Activated CD4-positive, alpha-beta T cell treated with anti-CD3 and anti-CD28 coated beads, Interleukin-2, amount 10 ng/mL, durations not matched to agents 24 days and 14 days (primary cell): ENCODE data around the gene GCK. TPM values are rescaled to one million over a fixed set of nuclear protein-coding genes. Genes with fewer than 3 reads are reported as not detected.
"Not testable (repeated sequence)": the region's sequence is repeated elsewhere in the genome, so short reads cannot be mapped to it uniquely, and the experiment has no call there.

ENCODE experiments used
- DNase-seq: peaks from one replicate; pipeline ENCODE4 v3.0.0; 2022
- H3K27ac Mint-ChIP-seq: one replicate; pipeline ENCODE4 v1.8.0; 2022; ENCODE audit warnings: mild to moderate bottlenecking, mixed read lengths
- H3K27me3 Mint-ChIP-seq: one replicate; pipeline ENCODE4 v1.8.0; 2022; ENCODE audit warnings: mixed read lengths
- H3K36me3 Mint-ChIP-seq: one replicate; pipeline ENCODE4 v1.8.0; 2022; ENCODE audit warnings: low read depth, mild to moderate bottlenecking, mixed read lengths
- H3K4me1 Mint-ChIP-seq: one replicate; pipeline ENCODE4 v1.8.0; 2021; ENCODE audit warnings: mixed read lengths
- H3K4me3 Mint-ChIP-seq: one replicate; pipeline ENCODE4 v1.8.0; 2022; ENCODE audit warnings: mild to moderate bottlenecking, moderate library complexity, mixed read lengths
- H3K9me3 Mint-ChIP-seq: one replicate; pipeline ENCODE4 v1.8.0; 2021; ENCODE audit warnings: mixed read lengths
- intact Hi-C: fragments of 100-400 bp; cut with micrococcal nuclease; formaldehyde crosslinking; loops from one replicate; pipeline ENCODE4 v1.15.1; 2023
- total RNA-seq: library from RNA; stranded (reverse); gene quantifications from 2 replicates; pipeline ENCODE4 v1.2.3, GENCODE V29; 2022

GCK gene
- total RNA-seq, 1 donor from 2014 or later: 1.7 TPM

GRCh38 chr7:44131173-44132029 is 57.8 kb downstream of the GCK start:
- intact Hi-C loops: no loop called here
- peaks cover 5% of the 10 kb centered on the region for H3K9me3 Mint-ChIP-seq

GRCh38 chr7:44128721-44129582 is 60.3 kb downstream of the GCK start:
- Mint-ChIP-seq H3K27me3 (peaks cover 17% of the 10 kb centered on the region), H3K27ac (no peak overlapping the region), H3K4me3 (no peak overlapping the region), H3K9me3 (peaks cover 5% of the 10 kb centered on the region), H3K4me1 (peaks cover 3% of the 10 kb centered on the region), H3K36me3 (no peaks in the 10 kb centered on the region)
- intact Hi-C loops: no loop called here
- no peak for DNase-seq

More at GRCh38 chr7:44131173-44132029, 57.8 kb downstream of the GCK start:
- no peak for DNase-seq
- H3K27ac Mint-ChIP-seq: no peak overlapping the region
- no peaks in the 10 kb centered on the region for H3K36me3 Mint-ChIP-seq
- peaks cover 12% of the 10 kb centered on the region for H3K27me3 Mint-ChIP-seq
- no peaks in the 10 kb centered on the region for H3K4me1 Mint-ChIP-seq
- no peak overlapping the region for H3K4me3 Mint-ChIP-seq

GRCh38 chr7:44127161-44127560 is 62.1 kb downstream of the GCK start:
- Mint-ChIP-seq H3K27ac (no peak overlapping the region), H3K4me1 (peaks cover 8% of the 10 kb centered on the region), H3K36me3 (peaks cover 6% of the 10 kb centered on the region), H3K4me3 (no peak overlapping the region), H3K27me3 (peaks cover 17% of the 10 kb centered on the region), H3K9me3 (peaks cover 5% of the 10 kb centered on the region)
- DNase-seq: no peak
- intact Hi-C loops: no loop called here

DNA sequence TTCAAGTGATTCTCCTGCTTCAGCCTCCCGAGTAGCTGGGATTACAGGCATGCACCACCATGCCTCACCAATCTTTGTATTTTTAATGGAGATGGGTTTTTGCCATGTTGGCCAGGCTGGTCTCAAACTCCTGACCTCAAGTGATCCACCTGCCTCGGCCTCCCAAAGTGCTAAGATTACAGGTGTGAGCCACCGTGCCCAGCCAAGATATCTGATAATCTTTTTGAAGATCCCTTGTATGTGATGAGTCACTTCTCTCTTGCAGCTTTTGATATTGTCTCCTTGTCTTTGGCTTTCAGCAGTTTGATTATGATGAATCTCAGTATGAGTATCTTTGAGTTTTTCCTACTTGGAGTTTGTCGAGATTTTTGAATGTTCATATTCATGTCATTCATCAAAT is 62.7 kb downstream of the GCK start:
- Mint-ChIP-seq H3K36me3 (peaks cover 10% of the 10 kb centered on the region), H3K4me1 (peaks cover 12% of the 10 kb centered on the region), H3K27me3 (peaks cover 17% of the 10 kb centered on the region)
- DNase-seq, H3K9me3 Mint-ChIP-seq, H3K27ac Mint-ChIP-seq, H3K4me3 Mint-ChIP-seq, intact Hi-C loops: not testable (repeated sequence)

DNA sequence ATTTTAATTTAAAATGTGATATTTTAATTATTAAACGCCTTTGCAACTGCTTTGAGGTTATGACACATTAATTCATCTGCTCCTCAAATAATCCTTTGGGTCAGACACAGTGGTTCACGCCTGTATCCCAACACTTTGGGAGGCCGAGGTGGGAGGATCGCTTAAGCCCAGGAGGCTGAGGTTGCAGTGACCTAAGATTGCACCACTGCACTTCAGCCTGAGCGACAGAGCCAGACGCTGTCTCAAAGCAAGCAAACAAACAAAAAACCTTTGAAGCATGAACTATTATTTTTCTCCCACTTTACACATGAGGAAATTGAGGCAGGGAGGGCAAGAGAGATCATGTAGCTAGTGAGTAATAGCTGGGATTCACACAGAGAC is 64.4 kb downstream of the GCK start:
- peaks cover 5% of the 10 kb centered on the region for H3K9me3 Mint-ChIP-seq
- no peak for DNase-seq
- peak overlapping the region; percentile 27 for H3K4me3 Mint-ChIP-seq
- H3K27me3 Mint-ChIP-seq: peaks cover 17% of the 10 kb centered on the region
- H3K27ac Mint-ChIP-seq: no peak overlapping the region
- intact Hi-C loops: loop anchor here (5.0 kb wide), 1 partner anchor 77 kb away; the partner anchor contains the start of gene YKT6
- H3K4me1 Mint-ChIP-seq: peaks cover 21% of the 10 kb centered on the region
- H3K36me3 Mint-ChIP-seq: peaks cover 27% of the 10 kb centered on the region

- peak within 1 kb of the TSS; percentile 84 for H3K27ac Mint-ChIP-seq
- intact Hi-C loops: loop anchor here (1.0 to 5.0 kb wide), 3 partner anchors 23 to 79 kb away; partner anchors contain the start of genes POLM and YKT6
- H3K36me3 Mint-ChIP-seq: peaks cover 39% of the 10 kb centered on the region
- H3K9me3 Mint-ChIP-seq: peaks cover 5% of the 10 kb centered on the region
- DNase-seq: peak; percentile 100
- peak within 1 kb of the TSS; percentile 88 for H3K4me3 Mint-ChIP-seq
- H3K27me3 Mint-ChIP-seq: peaks cover 17% of the 10 kb centered on the region
- peaks cover 27% of the 10 kb centered on the region for H3K4me1 Mint-ChIP-seq
These were observed 65.8 kb downstream of the GCK start, which contains the start of gene POLD2 for GRCh38 chr7:44123190-44124003. Gene POLD2 (minus strand): TSS chr7:44123548. CDS start chr7:44122053, 1,495 bp downstream.

DNA sequence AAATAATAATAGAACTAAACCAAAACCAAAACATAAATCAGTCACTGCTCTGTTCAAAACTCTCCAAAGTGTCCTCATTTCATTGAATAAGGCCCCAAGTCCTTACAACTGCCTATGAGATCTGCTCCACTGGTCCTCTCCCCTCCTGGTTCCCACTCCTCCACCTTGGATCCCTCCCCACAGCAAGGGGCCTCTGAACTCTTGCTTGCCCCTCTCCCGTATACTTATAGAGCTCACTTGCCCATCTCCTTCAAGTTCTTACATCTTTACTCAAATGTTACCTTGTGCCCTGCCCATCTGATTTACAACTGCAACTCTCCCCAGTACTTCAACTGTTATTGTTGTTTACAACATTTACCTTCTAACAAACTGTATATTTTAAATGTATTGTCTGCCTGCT is 66.7 kb downstream of the GCK start:
- H3K4me3 Mint-ChIP-seq: peak overlapping the region; percentile 88
- H3K27me3 Mint-ChIP-seq: peaks cover 13% of the 10 kb centered on the region
- no peak for DNase-seq
- H3K27ac Mint-ChIP-seq: peak overlapping the region; percentile 84
- H3K4me1 Mint-ChIP-seq: peaks cover 27% of the 10 kb centered on the region
- intact Hi-C loops: loop anchor here (5.0 kb wide), 1 partner anchor 80 kb away; the partner anchor contains the start of gene YKT6
- peaks cover 46% of the 10 kb centered on the region for H3K36me3 Mint-ChIP-seq
- H3K9me3 Mint-ChIP-seq: peaks cover 1% of the 10 kb centered on the region

- H3K4me3 Mint-ChIP-seq: peak overlapping the region; percentile 88
- peaks cover 50% of the 10 kb centered on the region for H3K36me3 Mint-ChIP-seq
- H3K4me1 Mint-ChIP-seq: peaks cover 27% of the 10 kb centered on the region
- peaks cover 9% of the 10 kb centered on the region for H3K27me3 Mint-ChIP-seq
- no peaks in the 10 kb centered on the region for H3K9me3 Mint-ChIP-seq
- H3K27ac Mint-ChIP-seq: no peak overlapping the region
- intact Hi-C loops: loop anchor here (5.0 kb wide), 1 partner anchor 80 kb away; the partner anchor contains the start of gene YKT6
- DNase-seq: no peak
These were observed 67.3 kb downstream of the GCK start for GRCh38 chr7:44121761-44122420.

DNA sequence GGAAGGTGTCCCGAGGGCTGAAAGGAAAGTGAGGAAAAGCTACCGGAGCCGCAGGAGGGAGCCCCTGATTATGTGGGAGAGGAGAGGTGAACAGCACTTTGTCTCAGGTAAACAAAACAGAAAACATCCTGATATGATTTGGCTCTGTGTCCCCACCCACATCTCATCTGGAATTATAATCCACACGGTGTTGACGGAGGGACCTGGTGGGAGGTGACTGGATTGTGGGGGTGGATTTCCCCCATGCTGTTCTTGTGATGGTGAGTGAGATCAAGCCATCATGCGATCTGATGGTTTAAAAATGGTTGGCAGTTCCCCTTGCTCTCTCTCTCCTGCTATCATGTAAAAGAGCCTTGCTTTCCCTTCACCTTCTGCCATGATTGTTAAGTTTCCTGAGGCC is 68.8 kb downstream of the GCK start:
- Mint-ChIP-seq H3K27me3 (peaks cover 3% of the 10 kb centered on the region), H3K9me3 (no peaks in the 10 kb centered on the region), H3K4me1 (peaks cover 27% of the 10 kb centered on the region), H3K36me3 (peaks cover 50% of the 10 kb centered on the region), H3K27ac (no peak overlapping the region), H3K4me3 (no peak overlapping the region)
- intact Hi-C loops: loop anchor here (5.0 kb wide), 1 partner anchor 82 kb away; the partner anchor contains the start of gene YKT6
- DNase-seq: no peak

DNA sequence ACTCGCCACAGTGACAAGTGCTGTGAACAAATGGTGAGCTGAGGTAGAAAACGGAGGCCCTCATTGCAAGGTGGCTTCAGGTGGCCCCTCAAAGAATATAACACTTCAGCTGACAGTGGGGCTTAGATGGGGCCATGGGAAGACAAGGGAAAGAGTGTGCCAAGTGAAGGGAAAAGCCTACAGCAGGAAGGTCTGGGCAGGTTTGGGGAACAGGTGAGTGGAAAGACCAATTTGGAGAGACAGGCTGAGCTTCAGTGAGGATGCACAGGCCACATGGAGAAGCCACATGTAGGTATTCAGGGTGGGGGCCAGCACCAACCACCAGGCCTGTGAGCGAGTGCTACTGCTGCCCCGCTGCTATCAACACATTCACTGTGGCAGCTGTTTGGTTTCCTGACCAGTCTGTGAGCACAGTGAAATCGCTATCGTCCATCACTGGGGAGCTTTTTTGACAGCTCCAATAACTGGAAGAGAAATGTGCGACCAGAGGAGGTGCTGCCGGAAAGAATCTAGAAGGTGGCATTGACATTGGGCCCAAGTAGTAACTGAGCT is 69.3 kb downstream of the GCK start:
- H3K9me3 Mint-ChIP-seq: no peaks in the 10 kb centered on the region
- DNase-seq: no peak
- H3K27me3 Mint-ChIP-seq: peaks cover 2% of the 10 kb centered on the region
- intact Hi-C loops: loop anchor here (5.0 kb wide), 1 partner anchor 82 kb away; the partner anchor contains the start of gene YKT6
- peaks cover 53% of the 10 kb centered on the region for H3K36me3 Mint-ChIP-seq
- H3K27ac Mint-ChIP-seq: no peak overlapping the region
- peaks cover 27% of the 10 kb centered on the region for H3K4me1 Mint-ChIP-seq
- H3K4me3 Mint-ChIP-seq: no peak overlapping the region

GRCh38 chr7:44117801-44118429 is 71.3 kb downstream of the GCK start:
- Mint-ChIP-seq H3K27me3 (no peaks in the 10 kb centered on the region), H3K9me3 (no peaks in the 10 kb centered on the region), H3K4me3 (no peak overlapping the region), H3K27ac (no peak overlapping the region), H3K4me1 (peaks cover 24% of the 10 kb centered on the region), H3K36me3 (peaks cover 65% of the 10 kb centered on the region)
- DNase-seq: no peak
- intact Hi-C loops: no loop called here
